IPS-20b (cell line): ENCODE measurements around the gene RARB.

Experiments used
- H3K27ac ChIP-seq: one replicate; pipeline ENCODE4 v1.5.1; 2013; ENCODE audit warnings: low read length
- H3K27me3 ChIP-seq: 2 replicates; pipeline ENCODE4 v1.6.1; 2013; ENCODE audit warnings: mild to moderate bottlenecking, low read length, inconsistent platforms; ENCODE audit not compliant: insufficient read depth
- H3K36me3 ChIP-seq: 2 replicates; pipeline ENCODE4 v1.6.1; 2013; ENCODE audit warnings: low read depth, mild to moderate bottlenecking, inconsistent platforms, low read length, moderate library complexity; ENCODE audit not compliant: insufficient read depth
- H3K4me1 ChIP-seq: 2 replicates; pipeline ENCODE4 v1.6.1; 2013; ENCODE audit warnings: mild to moderate bottlenecking, control low read depth, inconsistent platforms, low read length, moderate library complexity; ENCODE audit not compliant: insufficient read depth
- H3K4me3 ChIP-seq: 2 replicates; pipeline ENCODE4 v1.5.1; 2013; ENCODE audit warnings: mild to moderate bottlenecking, low read length, inconsistent platforms
- H3K9ac ChIP-seq: 2 replicates; pipeline ENCODE4 v1.6.1; 2013; ENCODE audit warnings: low read depth, mild to moderate bottlenecking, inconsistent platforms, low read length, moderate library complexity
- H3K9me3 ChIP-seq: 2 replicates; pipeline ENCODE4 v1.6.1; 2013; ENCODE audit warnings: mild to moderate bottlenecking, low read depth, low read length, inconsistent platforms; ENCODE audit not compliant: insufficient read depth

Gene RARB

GRCh38 chr3:25478211-25478757 is 50.2 kb downstream of the RARB start:
- no peaks in the 10 kb centered on the region for H3K36me3 ChIP-seq
- no peaks in the 10 kb centered on the region for H3K27me3 ChIP-seq
- H3K4me3 ChIP-seq: no peak overlapping the region
- H3K9me3 ChIP-seq: no peaks in the 10 kb centered on the region
- no peak overlapping the region for H3K27ac ChIP-seq
- H3K4me1 ChIP-seq: no peaks in the 10 kb centered on the region
- H3K9ac ChIP-seq: no peak overlapping the region

GRCh38 chr3:25478964-25479726 is 51.1 kb downstream of the RARB start:
- no peak overlapping the region for H3K9ac ChIP-seq
- no peaks in the 10 kb centered on the region for H3K4me1 ChIP-seq
- no peaks in the 10 kb centered on the region for H3K36me3 ChIP-seq
- H3K9me3 ChIP-seq: no peaks in the 10 kb centered on the region
- H3K27me3 ChIP-seq: no peaks in the 10 kb centered on the region
- H3K27ac ChIP-seq: no peak overlapping the region
- H3K4me3 ChIP-seq: no peak overlapping the region

- no peaks in the 10 kb centered on the region for H3K4me1 ChIP-seq
- H3K36me3 ChIP-seq: no peaks in the 10 kb centered on the region
- no peak overlapping the region for H3K4me3 ChIP-seq
- no peaks in the 10 kb centered on the region for H3K9me3 ChIP-seq
- no peaks in the 10 kb centered on the region for H3K27me3 ChIP-seq
- no peak overlapping the region for H3K27ac ChIP-seq
- no peak overlapping the region for H3K9ac ChIP-seq
Observed at GRCh38 chr3:25479727-25480010, 51.6 kb downstream of the RARB start.

- no peaks in the 10 kb centered on the region for H3K27me3 ChIP-seq
- H3K27ac ChIP-seq: no peak overlapping the region
- no peak overlapping the region for H3K9ac ChIP-seq
- H3K4me1 ChIP-seq: no peaks in the 10 kb centered on the region
- H3K4me3 ChIP-seq: no peak overlapping the region
- no peaks in the 10 kb centered on the region for H3K36me3 ChIP-seq
- H3K9me3 ChIP-seq: no peaks in the 10 kb centered on the region
Observed at GRCh38 chr3:25480811-25481210, 52.7 kb downstream of the RARB start.

GRCh38 chr3:25481386-25481785 is 53.3 kb downstream of the RARB start:
- Histone ChIP-seq H3K27ac (no peak overlapping the region), H3K27me3 (no peaks in the 10 kb centered on the region), H3K36me3 (no peaks in the 10 kb centered on the region), H3K4me1 (no peaks in the 10 kb centered on the region), H3K9me3 (no peaks in the 10 kb centered on the region), H3K9ac (no peak overlapping the region), H3K4me3 (no peak overlapping the region)

GRCh38 chr3:25483456-25483855 is 55.4 kb downstream of the RARB start:
- no peaks in the 10 kb centered on the region for H3K9me3 ChIP-seq
- no peaks in the 10 kb centered on the region for H3K36me3 ChIP-seq
- H3K4me3 ChIP-seq: no peak overlapping the region
- H3K27me3 ChIP-seq: no peaks in the 10 kb centered on the region
- H3K4me1 ChIP-seq: no peaks in the 10 kb centered on the region
- no peak overlapping the region for H3K9ac ChIP-seq
- no peak overlapping the region for H3K27ac ChIP-seq

- H3K27ac ChIP-seq: no peak overlapping the region
- no peaks in the 10 kb centered on the region for H3K4me1 ChIP-seq
- no peaks in the 10 kb centered on the region for H3K36me3 ChIP-seq
- no peak overlapping the region for H3K4me3 ChIP-seq
- no peak overlapping the region for H3K9ac ChIP-seq
- H3K9me3 ChIP-seq: no peaks in the 10 kb centered on the region
- H3K27me3 ChIP-seq: no peaks in the 10 kb centered on the region
Observed at GRCh38 chr3:25485673-25486072, 57.6 kb downstream of the RARB start.

GRCh38 chr3:25486932-25487331 is 58.9 kb downstream of the RARB start:
- H3K27me3 ChIP-seq: no peaks in the 10 kb centered on the region
- no peak overlapping the region for H3K4me3 ChIP-seq
- H3K9me3 ChIP-seq: no peaks in the 10 kb centered on the region
- no peak overlapping the region for H3K9ac ChIP-seq
- no peak overlapping the region for H3K27ac ChIP-seq
- no peaks in the 10 kb centered on the region for H3K36me3 ChIP-seq
- H3K4me1 ChIP-seq: no peaks in the 10 kb centered on the region

GRCh38 chr3:25489858-25490593 is 62.0 kb downstream of the RARB start:
- no peaks in the 10 kb centered on the region for H3K36me3 ChIP-seq
- no peak overlapping the region for H3K9ac ChIP-seq
- H3K27ac ChIP-seq: no peak overlapping the region
- no peaks in the 10 kb centered on the region for H3K27me3 ChIP-seq
- no peaks in the 10 kb centered on the region for H3K4me1 ChIP-seq
- peaks cover 14% of the 10 kb centered on the region; the same call in 1 of the 2 replicates for H3K9me3 ChIP-seq
- H3K4me3 ChIP-seq: no peak overlapping the region

- Histone ChIP-seq H3K9me3 (peaks cover 14% of the 10 kb centered on the region; the same call in 1 of the 2 replicates), H3K4me1 (no peaks in the 10 kb centered on the region)
Observed at GRCh38 chr3:25493246-25493645, 65.2 kb downstream of the RARB start.

GRCh38 chr3:25493786-25494185 is 65.7 kb downstream of the RARB start:
- no peaks in the 10 kb centered on the region for H3K4me1 ChIP-seq
- no peaks in the 10 kb centered on the region for H3K36me3 ChIP-seq
- H3K27ac ChIP-seq: no peak overlapping the region
- peaks cover 14% of the 10 kb centered on the region; the same call in 1 of the 2 replicates for H3K9me3 ChIP-seq
- H3K4me3 ChIP-seq: no peak overlapping the region
- no peak overlapping the region for H3K9ac ChIP-seq
- H3K27me3 ChIP-seq: no peaks in the 10 kb centered on the region

More at GRCh38 chr3:25493246-25493645, 65.2 kb downstream of the RARB start:
- no peak overlapping the region for H3K27ac ChIP-seq
- no peak overlapping the region for H3K4me3 ChIP-seq
- H3K27me3 ChIP-seq: no peaks in the 10 kb centered on the region
- H3K9ac ChIP-seq: no peak overlapping the region
- H3K36me3 ChIP-seq: no peaks in the 10 kb centered on the region

GRCh38 chr3:25495304-25495703 is 67.2 kb downstream of the RARB start:
- H3K4me1 ChIP-seq: no peaks in the 10 kb centered on the region
- H3K27ac ChIP-seq: no peak overlapping the region
- no peak overlapping the region for H3K9ac ChIP-seq
- no peaks in the 10 kb centered on the region for H3K36me3 ChIP-seq
- H3K4me3 ChIP-seq: no peak overlapping the region
- H3K9me3 ChIP-seq: peaks cover 14% of the 10 kb centered on the region; the same call in 1 of the 2 replicates
- H3K27me3 ChIP-seq: no peaks in the 10 kb centered on the region
